Parathyroid adenoma (tissue), 2 donors: ENCODE measurements around the gene ASIC4.

Source experiments
- H2AFZ ChIP-seq: fragments of 300-600 bp; sonication (generic); one replicate; pipeline ENCODE4 v1.7.0; 2017; ENCODE audit warnings: antibody characterized with exemption, mild to moderate bottlenecking
- H3K27ac ChIP-seq: fragments of 300-600 bp; sonication (generic); one replicate; pipeline ENCODE4 v1.7.0; 2017
- H3K27me3 ChIP-seq: fragments of 300-600 bp; sonication (generic); one replicate; pipeline ENCODE4 v1.7.0; 2017; ENCODE audit warnings: low read length; ENCODE audit not compliant: control insufficient read depth, insufficient read depth
- H3K36me3 ChIP-seq: fragments of 300-600 bp; sonication (generic); one replicate; pipeline ENCODE4 v1.7.0; 2017; ENCODE audit warnings: low read length; ENCODE audit not compliant: control insufficient read depth, insufficient read depth
- H3K4me1 ChIP-seq: fragments of 300-600 bp; sonication (generic); one replicate; pipeline ENCODE4 v1.7.0; 2017; ENCODE audit warnings: control low read depth
- H3K4me2 ChIP-seq: fragments of 300-600 bp; sonication (generic); one replicate; pipeline ENCODE4 v1.7.0; 2017; ENCODE audit warnings: low read length
- H3K4me3 ChIP-seq: fragments of 300-600 bp; sonication (generic); one replicate; pipeline ENCODE4 v1.7.0; 2017; ENCODE audit warnings: low read depth, low read length
- H3K79me2 ChIP-seq: fragments of 300-600 bp; sonication (generic); one replicate; pipeline ENCODE4 v1.7.0; 2017; ENCODE audit warnings: control low read depth
- H3K9ac ChIP-seq: fragments of 300-600 bp; sonication (generic); one replicate; pipeline ENCODE4 v1.7.0; 2017; ENCODE audit warnings: mild to moderate bottlenecking
- H3K9me3 ChIP-seq: fragments of 300-600 bp; sonication (generic); one replicate; pipeline ENCODE4 v1.7.0; 2017; ENCODE audit warnings: low read length; ENCODE audit not compliant: control insufficient read depth
- CTCF ChIP-seq: fragments of 300-600 bp; sonication (generic); IDR thresholded peaks from one replicate; pipeline ENCODE4 v1.7.0; 2017; ENCODE audit warnings: antibody characterized with exemption, mild to moderate bottlenecking
- donor health status: primary hyperparathyroidism.

Gene ASIC4

GRCh38 chr2:219533930-219534661 is 19.8 kb downstream of the ASIC4 start:
- H3K36me3 ChIP-seq: no peaks in the 10 kb centered on the region
- H3K27ac ChIP-seq: no peak overlapping the region
- H3K9ac ChIP-seq: no peak overlapping the region
- H3K4me2 ChIP-seq: no peak overlapping the region
- H3K4me3 ChIP-seq: no peak overlapping the region
- peaks cover 3% of the 10 kb centered on the region for H3K27me3 ChIP-seq
- no peak overlapping the region for H2AFZ ChIP-seq
- peaks cover 10% of the 10 kb centered on the region for H3K4me1 ChIP-seq
- H3K79me2 ChIP-seq: peaks cover 7% of the 10 kb centered on the region
- TF ChIP-seq CTCF: no peak
- H3K9me3 ChIP-seq: no peaks in the 10 kb centered on the region

GRCh38 chr2:219536425-219536824 is 22.1 kb downstream of the ASIC4 start:
- Histone ChIP-seq H3K4me2 (no peak overlapping the region), H3K79me2 (peaks cover 9% of the 10 kb centered on the region), H3K27me3 (no peaks in the 10 kb centered on the region), H3K36me3 (no peaks in the 10 kb centered on the region), H3K4me1 (peaks cover 13% of the 10 kb centered on the region), H3K4me3 (no peak overlapping the region), H3K9ac (no peak overlapping the region), H2AFZ (no peak overlapping the region), H3K27ac (no peak overlapping the region), H3K9me3 (no peaks in the 10 kb centered on the region)
- no peak for TF ChIP-seq CTCF

GRCh38 chr2:219536967-219537366 is 22.7 kb downstream of the ASIC4 start:
- H3K4me3 ChIP-seq: no peak overlapping the region

GRCh38 chr2:219537657-219538488 is 23.6 kb downstream of the ASIC4 start:
- Histone ChIP-seq H3K4me3 (no peak overlapping the region), H3K9ac (no peak overlapping the region), H3K4me2 (no peak overlapping the region), H2AFZ (no peak overlapping the region), H3K27me3 (no peaks in the 10 kb centered on the region), H3K27ac (no peak overlapping the region), H3K79me2 (peaks cover 9% of the 10 kb centered on the region), H3K9me3 (no peaks in the 10 kb centered on the region), H3K36me3 (no peaks in the 10 kb centered on the region), H3K4me1 (peaks cover 22% of the 10 kb centered on the region)
- no peak for TF ChIP-seq CTCF

More at GRCh38 chr2:219536967-219537366, 22.7 kb downstream of the ASIC4 start:
- Histone ChIP-seq H3K9me3 (no peaks in the 10 kb centered on the region), H3K4me2 (no peak overlapping the region), H2AFZ (no peak overlapping the region), H3K27ac (no peak overlapping the region), H3K79me2 (peaks cover 9% of the 10 kb centered on the region), H3K36me3 (no peaks in the 10 kb centered on the region), H3K9ac (no peak overlapping the region), H3K4me1 (peaks cover 16% of the 10 kb centered on the region), H3K27me3 (no peaks in the 10 kb centered on the region)
- TF ChIP-seq CTCF: no peak
